ENCODE data around the gene MRAP2. TPM values are rescaled to one million over a fixed set of nuclear protein-coding genes. Genes with fewer than 3 reads are reported as not detected.

The MRAP2 gene
- polyA plus RNA-seq, 1 donor from 2014 or later = 1.0 TPM

GRCh38 chr6:84035484-84035883 lies 1.9 kb downstream of the MRAP2 start:
- no peaks in the 10 kb centered on the region for H4K20me1 ChIP-seq (ENCODE audit: insufficient read depth)
- no peak for TF ChIP-seq EZH2 (IDR thresholded peaks at IDR 0.05; ENCODE audit: borderline replicate concordance, insufficient read depth, low read length, poor library complexity, severe bottlenecking)
- TF ChIP-seq MXI1 (conservative IDR thresholded peaks at IDR 0.05; ENCODE audit: poor library complexity, severe bottlenecking) = no peak
- no peak for TF ChIP-seq RAD21 (conservative IDR thresholded peaks at IDR 0.05)
- no peak for TF ChIP-seq EP300 (conservative IDR thresholded peaks at IDR 0.05; ENCODE audit: poor library complexity, severe bottlenecking)
- no peak for TF ChIP-seq CTCF (IDR thresholded peaks at IDR 0.05; ENCODE audit: poor library complexity, severe bottlenecking)
- TF ChIP-seq POLR2AphosphoS5 (IDR thresholded peaks at IDR 0.05) = no peak
- TF ChIP-seq TAF1 (IDR thresholded peaks at IDR 0.05; ENCODE audit: low read depth) = no peak
- no peak for TF ChIP-seq SMC3 (conservative IDR thresholded peaks at IDR 0.05; ENCODE audit: poor library complexity)
- no peak for TF ChIP-seq REST (IDR thresholded peaks at IDR 0.05; ENCODE audit: borderline replicate concordance)
- H3K9ac ChIP-seq (ENCODE audit: low read length) = no peak overlapping the region
- H3K79me2 ChIP-seq (replicated peaks; ENCODE audit: insufficient read depth, low read length) = no peaks in the 10 kb centered on the region
- no peak overlapping the region for H2AFZ ChIP-seq (ENCODE audit: low read depth, low read length)
- no peaks in the 10 kb centered on the region for H3K9me3 ChIP-seq (ENCODE audit: low read length)
- H3K9me2 ChIP-seq (ENCODE audit: insufficient read depth, low read length) = no peaks in the 10 kb centered on the region
- no peak overlapping the region for H3K27ac ChIP-seq (ENCODE audit: low read length)
- no peaks in the 10 kb centered on the region for H3F3A ChIP-seq (ENCODE audit: insufficient read depth, low read length, poor library complexity, severe bottlenecking)
- H3K4me3 ChIP-seq (ENCODE audit: low read length) = no peak overlapping the region
- H3K27me3 ChIP-seq (ENCODE audit: insufficient read depth, low read depth, low read length) = peaks cover 20% of the 10 kb centered on the region
- H3K36me3 ChIP-seq (ENCODE audit: insufficient read depth, low read length) = no peaks in the 10 kb centered on the region
- no peak overlapping the region for H3K4me2 ChIP-seq (ENCODE audit: low read length)

GRCh38 chr6:84037425-84038089 lies 4.0 kb downstream of the MRAP2 start:
- Histone ChIP-seq H3K4me2 (ENCODE audit: low read length) (no peak overlapping the region), H2AFZ (ENCODE audit: low read depth, low read length) (no peak overlapping the region), H3K79me2 (replicated peaks; ENCODE audit: insufficient read depth, low read length) (no peaks in the 10 kb centered on the region), H3K9ac (ENCODE audit: low read length) (no peak overlapping the region), H3K4me3 (ENCODE audit: low read length) (no peak overlapping the region), H3K9me2 (ENCODE audit: insufficient read depth, low read length) (no peaks in the 10 kb centered on the region), H4K20me1 (ENCODE audit: insufficient read depth) (no peaks in the 10 kb centered on the region), H3K36me3 (ENCODE audit: insufficient read depth, low read length) (no peaks in the 10 kb centered on the region), H3K27ac (ENCODE audit: low read length) (no peak overlapping the region), H3F3A (ENCODE audit: insufficient read depth, low read length, poor library complexity, severe bottlenecking) (no peaks in the 10 kb centered on the region), H3K27me3 (ENCODE audit: insufficient read depth, low read depth, low read length) (peaks cover 20% of the 10 kb centered on the region), H3K9me3 (ENCODE audit: low read length) (no peaks in the 10 kb centered on the region)
- TF ChIP-seq TAF1 (IDR thresholded peaks at IDR 0.05; ENCODE audit: low read depth) (no peak), POLR2AphosphoS5 (IDR thresholded peaks at IDR 0.05) (no peak), SMC3 (conservative IDR thresholded peaks at IDR 0.05; ENCODE audit: poor library complexity) (no peak), EZH2 (IDR thresholded peaks at IDR 0.05; ENCODE audit: borderline replicate concordance, insufficient read depth, low read length, poor library complexity, severe bottlenecking) (no peak), EP300 (conservative IDR thresholded peaks at IDR 0.05; ENCODE audit: poor library complexity, severe bottlenecking) (no peak), REST (IDR thresholded peaks at IDR 0.05; ENCODE audit: borderline replicate concordance) (no peak), CTCF (IDR thresholded peaks at IDR 0.05; ENCODE audit: poor library complexity, severe bottlenecking) (no peak), MXI1 (conservative IDR thresholded peaks at IDR 0.05; ENCODE audit: poor library complexity, severe bottlenecking) (no peak), RAD21 (conservative IDR thresholded peaks at IDR 0.05) (no peak)

Measured in neural cell (in vitro differentiated cells).